OCI-LY1 (cell line): ENCODE data around the gene MED15.

Experiments
- H2AFZ ChIP-seq: fragments of 200-600 bp; sonication (generic), shearing (Covaris generic); 2 replicates; pipeline ENCODE4 v1.6.0; 2014; ENCODE audit warnings: antibody characterized with exemption, mild to moderate bottlenecking, low read length
- H3F3A ChIP-seq: fragments of 200-600 bp; sonication (generic), shearing (Covaris generic); 2 replicates; pipeline ENCODE4 v1.6.0; 2014; ENCODE audit warnings: mild to moderate bottlenecking, antibody characterized with exemption, low read length, moderate library complexity; ENCODE audit not compliant: insufficient read depth
- H3K27ac ChIP-seq: fragments of 200-600 bp; sonication (generic); 2 replicates; pipeline ENCODE4 v1.5.1; 2014; ENCODE audit warnings: low read length, mixed run types, mild to moderate bottlenecking, low read depth; ENCODE audit not compliant: poor library complexity, severe bottlenecking
- H3K27me3 ChIP-seq: fragments of 200-600 bp; sonication (generic); 2 replicates; pipeline ENCODE4 v1.6.0; 2014; ENCODE audit warnings: antibody characterized with exemption, mild to moderate bottlenecking, low read length, moderate library complexity; ENCODE audit not compliant: insufficient read depth
- H3K36me3 ChIP-seq: fragments of 200-600 bp; sonication (generic); 2 replicates; pipeline ENCODE4 v1.6.1; 2014; ENCODE audit warnings: mild to moderate bottlenecking, antibody characterized with exemption, low read length, moderate library complexity, mixed read lengths; ENCODE audit not compliant: insufficient read depth
- H3K4me1 ChIP-seq: fragments of 200-600 bp; sonication (generic); 2 replicates; pipeline ENCODE4 v1.5.1; 2014; ENCODE audit warnings: mild to moderate bottlenecking, low read length, moderate library complexity; ENCODE audit not compliant: insufficient read depth, severe bottlenecking
- H3K4me2 ChIP-seq: fragments of 200-600 bp; sonication (generic), shearing (Covaris generic); 2 replicates; pipeline ENCODE4 v1.6.1; 2014; ENCODE audit warnings: low read length
- H3K4me3 ChIP-seq: fragments of 200-600 bp; sonication (generic); 2 replicates; pipeline ENCODE4 v1.5.1; 2014; ENCODE audit warnings: low read length, low read depth, mild to moderate bottlenecking, mixed read lengths; ENCODE audit not compliant: poor library complexity, severe bottlenecking
- H3K79me2 ChIP-seq: fragments of 200-600 bp; shearing (Covaris generic); 2 replicates; pipeline ENCODE4 v1.6.1; 2016; ENCODE audit warnings: mixed run types, low read length, mixed read lengths; ENCODE audit not compliant: insufficient read depth
- H3K9ac ChIP-seq: fragments of 200-600 bp; sonication (generic), shearing (Covaris generic); 2 replicates; pipeline ENCODE4 v1.6.1; 2014; ENCODE audit warnings: mild to moderate bottlenecking, low read length, mixed read lengths
- H3K9me2 ChIP-seq: fragments of 200-600 bp; sonication (generic), shearing (Covaris generic); 2 replicates; pipeline ENCODE4 v1.6.1; 2014; ENCODE audit warnings: low read depth, mild to moderate bottlenecking, low read length, mixed read lengths
- H3K9me3 ChIP-seq: fragments of 200-600 bp; shearing (Covaris generic); 2 replicates; pipeline ENCODE4 v1.6.1; 2014; ENCODE audit warnings: low read length, mixed read lengths
- H4K20me1 ChIP-seq: fragments of 200-600 bp; sonication (generic), shearing (Covaris generic); 2 replicates; pipeline ENCODE4 v1.6.0; 2016; ENCODE audit warnings: mild to moderate bottlenecking, low read length; ENCODE audit not compliant: insufficient read depth
- EZH2 ChIP-seq: fragments of 200-600 bp; sonication (generic), shearing (Covaris generic); IDR thresholded peaks from 2 replicates; pipeline ENCODE4 v1.8.0; 2017; ENCODE audit warnings: borderline replicate concordance, mixed run types, mild to moderate bottlenecking, antibody characterized with exemption, low read length, moderate library complexity, mixed read lengths
- TF ChIP-seq, protein P1 (sequence below): fragments of 200-600 bp; sonication (generic), shearing (Covaris generic); IDR thresholded peaks from 2 replicates; pipeline ENCODE4 v1.5.1; 2017; ENCODE audit warnings: mild to moderate bottlenecking, antibody characterized with exemption, low read length, moderate library complexity, mixed read lengths

The MED15 gene, protein sequence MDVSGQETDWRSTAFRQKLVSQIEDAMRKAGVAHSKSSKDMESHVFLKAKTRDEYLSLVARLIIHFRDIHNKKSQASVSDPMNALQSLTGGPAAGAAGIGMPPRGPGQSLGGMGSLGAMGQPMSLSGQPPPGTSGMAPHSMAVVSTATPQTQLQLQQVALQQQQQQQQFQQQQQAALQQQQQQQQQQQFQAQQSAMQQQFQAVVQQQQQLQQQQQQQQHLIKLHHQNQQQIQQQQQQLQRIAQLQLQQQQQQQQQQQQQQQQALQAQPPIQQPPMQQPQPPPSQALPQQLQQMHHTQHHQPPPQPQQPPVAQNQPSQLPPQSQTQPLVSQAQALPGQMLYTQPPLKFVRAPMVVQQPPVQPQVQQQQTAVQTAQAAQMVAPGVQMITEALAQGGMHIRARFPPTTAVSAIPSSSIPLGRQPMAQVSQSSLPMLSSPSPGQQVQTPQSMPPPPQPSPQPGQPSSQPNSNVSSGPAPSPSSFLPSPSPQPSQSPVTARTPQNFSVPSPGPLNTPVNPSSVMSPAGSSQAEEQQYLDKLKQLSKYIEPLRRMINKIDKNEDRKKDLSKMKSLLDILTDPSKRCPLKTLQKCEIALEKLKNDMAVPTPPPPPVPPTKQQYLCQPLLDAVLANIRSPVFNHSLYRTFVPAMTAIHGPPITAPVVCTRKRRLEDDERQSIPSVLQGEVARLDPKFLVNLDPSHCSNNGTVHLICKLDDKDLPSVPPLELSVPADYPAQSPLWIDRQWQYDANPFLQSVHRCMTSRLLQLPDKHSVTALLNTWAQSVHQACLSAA

GRCh38 chr22:20507253-20508066, at the start of gene MED15:
TSS of gene MED15 (plus strand) at chr22:20507610. CDS start at chr22:20507679, 69 bp downstream.
- Histone ChIP-seq H3K36me3 (no peaks in the 10 kb centered on the region), H3K9ac (peak within 1 kb of the TSS; percentile 86), H3K79me2 (peaks cover 47% of the 10 kb centered on the region), H3K4me2 (peak within 1 kb of the TSS; percentile 95), H3K27me3 (no peaks in the 10 kb centered on the region), H2AFZ (0 out of 2 replicates have a peak within 1 kb of the TSS, but pooled peaks have one; percentile 77), H4K20me1 (no peaks in the 10 kb centered on the region), H3K4me1 (peaks cover 38% of the 10 kb centered on the region), H3K27ac (no peak within 1 kb of the TSS), H3K9me2 (no peaks in the 10 kb centered on the region), H3K9me3 (no peaks in the 10 kb centered on the region), H3F3A (no peaks in the 10 kb centered on the region), H3K4me3 (peak within 1 kb of the TSS; percentile 96)
- TF ChIP-seq, protein P1, sequence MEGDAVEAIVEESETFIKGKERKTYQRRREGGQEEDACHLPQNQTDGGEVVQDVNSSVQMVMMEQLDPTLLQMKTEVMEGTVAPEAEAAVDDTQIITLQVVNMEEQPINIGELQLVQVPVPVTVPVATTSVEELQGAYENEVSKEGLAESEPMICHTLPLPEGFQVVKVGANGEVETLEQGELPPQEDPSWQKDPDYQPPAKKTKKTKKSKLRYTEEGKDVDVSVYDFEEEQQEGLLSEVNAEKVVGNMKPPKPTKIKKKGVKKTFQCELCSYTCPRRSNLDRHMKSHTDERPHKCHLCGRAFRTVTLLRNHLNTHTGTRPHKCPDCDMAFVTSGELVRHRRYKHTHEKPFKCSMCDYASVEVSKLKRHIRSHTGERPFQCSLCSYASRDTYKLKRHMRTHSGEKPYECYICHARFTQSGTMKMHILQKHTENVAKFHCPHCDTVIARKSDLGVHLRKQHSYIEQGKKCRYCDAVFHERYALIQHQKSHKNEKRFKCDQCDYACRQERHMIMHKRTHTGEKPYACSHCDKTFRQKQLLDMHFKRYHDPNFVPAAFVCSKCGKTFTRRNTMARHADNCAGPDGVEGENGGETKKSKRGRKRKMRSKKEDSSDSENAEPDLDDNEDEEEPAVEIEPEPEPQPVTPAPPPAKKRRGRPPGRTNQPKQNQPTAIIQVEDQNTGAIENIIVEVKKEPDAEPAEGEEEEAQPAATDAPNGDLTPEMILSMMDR, result no peak
- TF ChIP-seq EZH2, result no peak

DNA sequence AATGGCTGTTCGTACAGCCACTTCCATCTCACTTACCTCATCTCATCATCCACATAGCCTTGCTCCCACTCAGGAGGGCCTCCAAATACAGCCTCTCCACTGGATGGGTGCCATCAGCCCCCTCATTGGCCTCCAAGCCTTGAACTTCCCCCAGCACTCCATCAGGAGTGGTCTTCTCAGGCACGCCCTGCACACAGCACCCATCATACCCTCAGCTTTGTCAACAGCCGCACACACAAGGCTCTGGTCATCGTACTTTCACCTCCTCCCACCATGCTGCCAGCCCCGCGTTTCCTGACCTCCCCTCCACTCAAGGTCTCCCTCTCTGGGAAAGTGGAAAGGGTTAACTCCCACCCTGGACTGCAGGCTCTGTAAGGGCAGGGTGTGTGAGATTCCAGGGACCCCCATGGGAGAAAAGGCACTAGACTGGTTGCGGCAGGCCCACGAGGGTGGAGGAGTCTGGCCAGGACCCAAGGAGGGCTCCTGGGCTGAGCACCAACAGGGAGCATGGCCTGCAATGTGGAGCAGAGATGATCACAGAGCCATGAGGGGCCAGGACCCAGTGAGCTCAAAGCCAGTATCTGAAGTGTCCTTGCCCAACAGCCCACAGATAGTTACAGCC, 48.8 kb upstream of the MED15 start:
- Histone ChIP-seq H3K4me1 (peaks cover 13% of the 10 kb centered on the region), H3K27ac (no peak overlapping the region), H3K79me2 (no peaks in the 10 kb centered on the region), H3K4me2 (no peak overlapping the region), H3K4me3 (no peak overlapping the region), H4K20me1 (no peaks in the 10 kb centered on the region), H3K9me3 (no peaks in the 10 kb centered on the region), H3K27me3 (no peaks in the 10 kb centered on the region), H2AFZ (no peak overlapping the region), H3K9ac (no peak overlapping the region), H3K9me2 (no peaks in the 10 kb centered on the region), H3K36me3 (no peaks in the 10 kb centered on the region; the same call in 1 of the 2 replicates), H3F3A (no peaks in the 10 kb centered on the region)
- no peak for TF ChIP-seq EZH2
- TF ChIP-seq, protein P1, result no peak

DNA sequence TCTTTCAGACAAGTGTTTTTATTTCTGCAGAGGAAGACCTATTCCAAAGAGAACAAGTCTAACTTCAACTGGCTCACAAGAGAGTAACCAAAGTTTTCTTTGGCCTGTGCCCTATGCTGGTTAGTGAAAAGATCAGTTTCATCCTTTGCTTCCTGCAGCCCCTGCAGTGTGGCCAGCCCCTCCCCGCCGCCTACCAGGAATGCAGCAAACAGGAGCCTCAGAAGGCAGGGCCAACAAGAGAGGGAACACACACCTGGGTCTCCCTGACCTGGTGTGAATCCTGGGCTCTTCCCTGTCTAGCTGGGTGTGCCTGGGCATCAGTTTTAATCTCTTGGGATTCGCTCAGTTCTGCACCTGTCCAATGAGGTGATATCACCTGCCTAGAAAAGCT, 48.3 kb upstream of the MED15 start:
- Histone ChIP-seq H3K4me1 (peaks cover 18% of the 10 kb centered on the region), H3K27me3 (no peaks in the 10 kb centered on the region), H4K20me1 (no peaks in the 10 kb centered on the region), H3K27ac (no peak overlapping the region), H3F3A (no peaks in the 10 kb centered on the region), H3K4me3 (no peak overlapping the region), H3K79me2 (no peaks in the 10 kb centered on the region), H3K4me2 (no peak overlapping the region), H2AFZ (no peak overlapping the region), H3K36me3 (no peaks in the 10 kb centered on the region; the same call in 1 of the 2 replicates), H3K9ac (no peak overlapping the region), H3K9me3 (no peaks in the 10 kb centered on the region), H3K9me2 (no peaks in the 10 kb centered on the region)
- TF ChIP-seq, protein P1, result no peak
- TF ChIP-seq EZH2, result no peak
